PFSK-1 (cell line): ENCODE results near the gene CUBN.

Experiments
- FOXP2 ChIP-seq: optimal IDR thresholded peaks from 2 replicates; pipeline ENCODE3; 2011; ENCODE audit warnings: borderline replicate concordance, control low read depth, inconsistent platforms; ENCODE audit not compliant: insufficient read depth; ENCODE audit errors: extremely low read length, extremely low read depth
- POLR2AphosphoS5 ChIP-seq: IDR thresholded peaks from 2 replicates; pipeline ENCODE4 v1.6.1; 2012; ENCODE audit warnings: low read depth, mild to moderate bottlenecking, control low read depth, low read length, moderate library complexity
- REST ChIP-seq, 2 experiments: IDR thresholded peaks; 2 replicates each; pipeline versions ENCODE4 v1.6.1 to v1.8.0; 2011 to 2012; ENCODE audit warnings: low read depth in 2 of 2, low read length in 2 of 2, control low read depth in 1 of 2, inconsistent platforms in 1 of 2, mild to moderate bottlenecking in 1 of 2, moderate library complexity in 1 of 2; ENCODE audit not compliant: insufficient read depth in 1 of 2
- SIN3A ChIP-seq: IDR thresholded peaks from 2 replicates; pipeline ENCODE4 v1.6.1; 2012; ENCODE audit warnings: mild to moderate bottlenecking, low read length, moderate library complexity, borderline replicate concordance; ENCODE audit not compliant: insufficient read depth
- TAF1 ChIP-seq: IDR thresholded peaks from 2 replicates; pipeline ENCODE4 v1.6.1; 2012; ENCODE audit warnings: low read length, control low read depth, borderline replicate concordance; ENCODE audit not compliant: insufficient read depth

CUBN gene

DNA sequence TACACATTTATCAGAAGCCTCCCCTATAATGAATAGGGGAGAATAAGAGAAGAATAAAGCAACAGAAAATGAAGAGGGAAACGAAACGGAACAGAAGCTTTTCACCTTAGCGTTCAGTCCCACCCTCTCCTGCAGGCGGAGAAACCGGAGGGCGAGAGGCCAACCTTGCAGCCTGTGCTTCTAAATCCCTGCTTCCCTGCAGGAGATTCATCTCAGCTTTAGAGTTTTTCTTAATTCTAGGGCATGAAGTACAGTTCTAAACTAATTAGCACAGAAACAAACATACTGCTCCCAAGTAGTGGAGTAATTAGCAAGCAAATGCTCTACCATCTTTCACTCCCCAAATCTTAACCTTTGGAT, 107.2 kb downstream of the CUBN start:
- TF ChIP-seq POLR2AphosphoS5 (no peak), REST (IDR thresholded peaks at IDR 0.05; ENCODE audit: insufficient read depth in 1 of 2, low read depth in 2 of 2, low read length in 2 of 2) (no peak), SIN3A (no peak), TAF1 (no peak), FOXP2 (no peak)

- TF ChIP-seq REST (IDR thresholded peaks at IDR 0.05; ENCODE audit: insufficient read depth in 1 of 2, low read depth in 2 of 2, low read length in 2 of 2) (no peak), TAF1 (no peak), POLR2AphosphoS5 (no peak), SIN3A (no peak), FOXP2 (no peak)
Measured at GRCh38 chr10:17021656-17022465, 107.8 kb downstream of the CUBN start.

GRCh38 chr10:17019696-17020095, 109.9 kb downstream of the CUBN start:
- no peak for TF ChIP-seq POLR2AphosphoS5
- TF ChIP-seq TAF1, result no peak
- no peak for TF ChIP-seq SIN3A
- no peak for TF ChIP-seq FOXP2
- no peak for TF ChIP-seq REST (IDR thresholded peaks at IDR 0.05; ENCODE audit: insufficient read depth in 1 of 2, low read depth in 2 of 2, low read length in 2 of 2)

GRCh38 chr10:17010363-17011145, 119.1 kb downstream of the CUBN start:
- TF ChIP-seq POLR2AphosphoS5 (no peak), FOXP2 (no peak), REST (IDR thresholded peaks at IDR 0.05; ENCODE audit: insufficient read depth in 1 of 2, low read depth in 2 of 2, low read length in 2 of 2) (no peak), SIN3A (no peak)
